ENCODE measurements around the gene RGR. TPM values are rescaled to one million over a fixed set of nuclear protein-coding genes. Genes with fewer than 3 reads are reported as not detected.

Gene RGR
- total RNA-seq, 1 experiment from 2014 or later = not detected

DNA sequence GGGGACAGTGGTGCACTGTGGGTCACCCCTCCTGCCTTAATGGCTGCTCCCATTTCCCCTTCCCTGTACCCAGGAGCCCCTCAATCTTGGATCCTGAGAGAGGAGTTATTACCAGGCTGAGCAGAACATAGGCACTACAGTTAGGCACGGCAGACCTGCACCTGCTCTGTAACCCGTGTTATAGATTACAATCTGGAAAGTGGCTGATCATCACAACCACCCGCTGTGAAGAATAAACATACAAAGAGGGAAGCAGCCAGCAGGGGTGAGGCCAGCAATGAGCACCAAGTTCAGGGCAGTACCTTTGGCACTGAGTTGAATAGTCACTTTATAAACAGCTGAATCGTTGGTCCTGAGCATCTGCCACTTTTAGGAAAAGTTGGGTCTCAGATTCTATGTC is 48.8 kb upstream of the RGR start:
- H3K9me3 ChIP-seq (ENCODE audit: control insufficient read depth in 1 of 2, insufficient read depth in 1 of 2, low read depth in 1 of 2, low read length in 2 of 2) = no peaks in the 10 kb centered on the region
- no peak overlapping the region for H3K9ac ChIP-seq (ENCODE audit: low read length)
- DNase-seq (ENCODE audit: low read depth, low spot score) = no peak
- H3K4me1 ChIP-seq (ENCODE audit: control insufficient read depth in 1 of 2, insufficient read depth in 2 of 2, low read length in 2 of 2) = no peaks in the 10 kb centered on the region
- H3K27me3 ChIP-seq (ENCODE audit: insufficient read depth, low read length) = peaks cover 19% of the 10 kb centered on the region
- peak; percentile 28 for ATAC-seq
- CTCF ChIA-PET = no interaction called here
- intact Hi-C loops (cut with micrococcal nuclease) = no loop called here
- no peak overlapping the region for H2AFZ ChIP-seq (ENCODE audit: low read depth, low read length, poor library complexity, severe bottlenecking)
- POLR2A ChIA-PET = no interaction called here
- no peak overlapping the region for H3K4me2 ChIP-seq (ENCODE audit: low read length)
- H3K9me2 ChIP-seq (ENCODE audit: insufficient read depth) = no peaks in the 10 kb centered on the region
- RAD21 ChIA-PET (ENCODE audit: low non-redundant PET in 1 of 2, low total read pairs in 2 of 2, uncharacterized antibody in 2 of 2, unreplicated experiment in 2 of 2) = no interaction called here
- no peaks in the 10 kb centered on the region for H3K36me3 ChIP-seq (ENCODE audit: control insufficient read depth in 1 of 2, insufficient read depth in 2 of 2, low read length in 2 of 2)
- H3K79me2 ChIP-seq (ENCODE audit: insufficient read depth, low read length) = no peaks in the 10 kb centered on the region
- no peak overlapping the region for H3K27ac ChIP-seq (ENCODE audit: low read depth, low read length)
- no TSS peak for BruUV-seq (replicated peaks)
- TF ChIP-seq SP1 (IDR thresholded peaks at IDR 0.05; ENCODE audit: low read depth) (no peak), YY1 (IDR thresholded peaks at IDR 0.05; ENCODE audit: extremely low read depth, insufficient replicate concordance, low read depth, low read length) (no peak), EZH2 (IDR thresholded peaks at IDR 0.05) (no peak), POLR2AphosphoS5 (IDR thresholded peaks at IDR 0.05; ENCODE audit: low read depth, low read length) (no peak), CBX3 (IDR thresholded peaks at IDR 0.05; ENCODE audit: low read depth) (no peak), ZNF274 (IDR thresholded peaks at IDR 0.05; ENCODE audit: low read depth, low read length) (no peak), CEBPB (IDR thresholded peaks at IDR 0.05; ENCODE audit: low read depth) (no peak), RAD21 (IDR thresholded peaks at IDR 0.05; ENCODE audit: low read depth) (no peak), JUND (IDR thresholded peaks at IDR 0.05) (no peak), SIN3A (IDR thresholded peaks at IDR 0.05; ENCODE audit: low read depth) (no peak), TCF7L2 (IDR thresholded peaks at IDR 0.05; ENCODE audit: borderline replicate concordance, extremely low read depth, insufficient read depth, insufficient read length) (no peak), FOSL1 (IDR thresholded peaks at IDR 0.05; ENCODE audit: low read depth) (no peak), SRF (IDR thresholded peaks at IDR 0.05; ENCODE audit: low read depth) (no peak)
- TF ChIP-seq, protein P1, sequence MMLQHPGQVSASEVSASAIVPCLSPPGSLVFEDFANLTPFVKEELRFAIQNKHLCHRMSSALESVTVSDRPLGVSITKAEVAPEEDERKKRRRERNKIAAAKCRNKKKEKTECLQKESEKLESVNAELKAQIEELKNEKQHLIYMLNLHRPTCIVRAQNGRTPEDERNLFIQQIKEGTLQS (IDR thresholded peaks at IDR 0.05) = no peak
- TF ChIP-seq, protein P2, sequence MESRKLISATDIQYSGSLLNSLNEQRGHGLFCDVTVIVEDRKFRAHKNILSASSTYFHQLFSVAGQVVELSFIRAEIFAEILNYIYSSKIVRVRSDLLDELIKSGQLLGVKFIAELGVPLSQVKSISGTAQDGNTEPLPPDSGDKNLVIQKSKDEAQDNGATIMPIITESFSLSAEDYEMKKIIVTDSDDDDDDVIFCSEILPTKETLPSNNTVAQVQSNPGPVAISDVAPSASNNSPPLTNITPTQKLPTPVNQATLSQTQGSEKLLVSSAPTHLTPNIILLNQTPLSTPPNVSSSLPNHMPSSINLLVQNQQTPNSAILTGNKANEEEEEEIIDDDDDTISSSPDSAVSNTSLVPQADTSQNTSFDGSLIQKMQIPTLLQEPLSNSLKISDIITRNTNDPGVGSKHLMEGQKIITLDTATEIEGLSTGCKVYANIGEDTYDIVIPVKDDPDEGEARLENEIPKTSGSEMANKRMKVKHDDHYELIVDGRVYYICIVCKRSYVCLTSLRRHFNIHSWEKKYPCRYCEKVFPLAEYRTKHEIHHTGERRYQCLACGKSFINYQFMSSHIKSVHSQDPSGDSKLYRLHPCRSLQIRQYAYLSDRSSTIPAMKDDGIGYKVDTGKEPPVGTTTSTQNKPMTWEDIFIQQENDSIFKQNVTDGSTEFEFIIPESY (IDR thresholded peaks at IDR 0.05; ENCODE audit: extremely low read depth, insufficient replicate concordance, low read length) = no peak
- no peak overlapping the region for H3K4me3 ChIP-seq (replicated peaks in 1 of 2; ENCODE audit: low read depth in 1 of 2, low read length in 2 of 2)
- no peaks in the 10 kb centered on the region for H4K20me1 ChIP-seq (ENCODE audit: insufficient read depth)

All from HCT116 (cell line).